ENCODE measurements around the gene DOCK7. TPM values are rescaled to one million over a fixed set of nuclear protein-coding genes. Genes with fewer than 3 reads are reported as not detected.

DOCK7 gene
- total and polyA plus RNA-seq, 2 of the 13 experiments (the other 11 are each of a cell fraction or from before 2014, with no cell fraction given) = 45.7 to 67.2 TPM

- Histone ChIP-seq H3K4me3 (replicated peaks in 1 of 3; ENCODE audit: insufficient read depth in 1 of 3, low read depth in 2 of 3, low read length in 3 of 3) (peak overlapping the region; percentile 86 to 95 (median 93)), H3K27me3 (ENCODE audit: control insufficient read depth in 1 of 2, insufficient read depth in 2 of 2, low read length in 2 of 2) (no peaks in the 10 kb centered on the region; a peak in 1 of 5 replicates), H3K9me3 (ENCODE audit: low read length) (no peaks in the 10 kb centered on the region), H3K4me2 (ENCODE audit: low read depth, low read length) (peak overlapping the region; percentile 85), H3K36me3 (replicated peaks in 1 of 2; ENCODE audit: control insufficient read depth in 1 of 2, insufficient read depth in 2 of 2, low read length in 2 of 2) (peaks cover 2 to 13% of the 10 kb centered on the region in 2 experiments; a peak in 4 of 5 replicates), H3K27ac (ENCODE audit: extremely low read length, insufficient read depth, low read length) (peak overlapping the region; percentile 100), H4K20me1 (ENCODE audit: insufficient read depth, low read length) (peaks cover 11% of the 10 kb centered on the region), H3K9ac (ENCODE audit: insufficient read depth, low read depth, low read length) (peak overlapping the region; percentile 99), H3K79me2 (ENCODE audit: insufficient read depth, low read length) (peaks cover 56% of the 10 kb centered on the region), H3K4me1 (ENCODE audit: insufficient read depth, low read length) (peaks cover 36% of the 10 kb centered on the region), H2AFZ (ENCODE audit: low read length) (no peak overlapping the region)
- ATAC-seq (peak; percentile 4), FAIRE-seq (no peak), DNase-seq (ENCODE audit: low spot score) (no peak)
- BruUV-seq (replicated peaks) = no TSS peak
- 0% methylated on average over 19 of the region's 68 CpGs for WGBS (ENCODE audit: low lambda C conversion rate)
- POLR2A ChIA-PET = interaction anchor here (1.0 to 2.9 kb wide), 4 partner anchors 10 to 151 kb away, joined by 3 to 97 read pairs (median 4); no protein-coding TSS in a partner anchor
- intact Hi-C loops (cut with micrococcal nuclease; ENCODE audit: unreplicated experiment) (no loop called here), in situ Hi-C loops (cut with HindIII; ENCODE audit: extremely low pct_ligation_motif_present, low pct_unique_long_range_greater_than_20kb) (no loop called here)
- CTCF ChIA-PET (ENCODE audit: low intra/inter-chr PET ratio, low total read pairs) = no interaction called here
- TF ChIP-seq HMGXB3 (CRISPR knock-in tag; IDR thresholded peaks at IDR 0.05; ENCODE audit: borderline replicate concordance) = no peak
- no peak for TF ChIP-seq ZNF761 (CRISPR knock-in tag; conservative IDR thresholded peaks at IDR 0.05)
- TF ChIP-seq ONECUT2 (CRISPR knock-in tag; IDR thresholded peaks at IDR 0.05) = no peak; the same call in 1 of the 2 replicates
- TF ChIP-seq ISX (CRISPR knock-in tag; conservative IDR thresholded peaks at IDR 0.05) = no peak
- TF ChIP-seq MBD4 (IDR thresholded peaks at IDR 0.05; ENCODE audit: borderline replicate concordance, low read length) = no peak
- peak; percentile 50; the same call in 1 of the 2 replicates for TF ChIP-seq ATF7-NPFF (CRISPR knock-in tag; IDR thresholded peaks at IDR 0.05; ENCODE audit: low read depth)
- TF ChIP-seq YY1 (IDR thresholded peaks at IDR 0.05; ENCODE audit: insufficient read depth, insufficient replicate concordance, low read depth, low read length) = peak; percentile 1
- TF ChIP-seq ZNF652 (CRISPR knock-in tag; IDR thresholded peaks at IDR 0.05; ENCODE audit: borderline replicate concordance, low read depth) = no peak
- TF ChIP-seq, protein P1, sequence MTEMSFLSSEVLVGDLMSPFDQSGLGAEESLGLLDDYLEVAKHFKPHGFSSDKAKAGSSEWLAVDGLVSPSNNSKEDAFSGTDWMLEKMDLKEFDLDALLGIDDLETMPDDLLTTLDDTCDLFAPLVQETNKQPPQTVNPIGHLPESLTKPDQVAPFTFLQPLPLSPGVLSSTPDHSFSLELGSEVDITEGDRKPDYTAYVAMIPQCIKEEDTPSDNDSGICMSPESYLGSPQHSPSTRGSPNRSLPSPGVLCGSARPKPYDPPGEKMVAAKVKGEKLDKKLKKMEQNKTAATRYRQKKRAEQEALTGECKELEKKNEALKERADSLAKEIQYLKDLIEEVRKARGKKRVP (CRISPR knock-in tag; IDR thresholded peaks at IDR 0.05) = peak in 1 of 2 experiments; percentile 15; a peak in 1 of 4 replicates
- TF ChIP-seq TCF12 (IDR thresholded peaks at IDR 0.05) = no peak
- no peak for TF ChIP-seq TCF12 (CRISPR knock-in tag; IDR thresholded peaks at IDR 0.05)
- TF ChIP-seq HCFC1 (IDR thresholded peaks at IDR 0.05; ENCODE audit: low read depth, low read length) = no peak
- TF ChIP-seq HNRNPUL1 (IDR thresholded peaks at IDR 0.05; ENCODE audit: low read depth, low read length) = no peak
- TF ChIP-seq MTF1 (CRISPR knock-in tag; IDR thresholded peaks at IDR 0.05) = no peak
Observed at GRCh38 chr1:62437273-62437940, 250.8 kb downstream of the DOCK7 start.

All from HepG2 (cell line).